ENCODE results near the gene GREB1L. TPM values are rescaled to one million over a fixed set of nuclear protein-coding genes. Genes with fewer than 3 reads are reported as not detected.

GREB1L gene
- polyA plus RNA-seq, 1 donor: 4.0 TPM

GRCh38 chr18:21449367-21450290, 207.6 kb downstream of the GREB1L start:
- DNase-seq: no peak

DNA sequence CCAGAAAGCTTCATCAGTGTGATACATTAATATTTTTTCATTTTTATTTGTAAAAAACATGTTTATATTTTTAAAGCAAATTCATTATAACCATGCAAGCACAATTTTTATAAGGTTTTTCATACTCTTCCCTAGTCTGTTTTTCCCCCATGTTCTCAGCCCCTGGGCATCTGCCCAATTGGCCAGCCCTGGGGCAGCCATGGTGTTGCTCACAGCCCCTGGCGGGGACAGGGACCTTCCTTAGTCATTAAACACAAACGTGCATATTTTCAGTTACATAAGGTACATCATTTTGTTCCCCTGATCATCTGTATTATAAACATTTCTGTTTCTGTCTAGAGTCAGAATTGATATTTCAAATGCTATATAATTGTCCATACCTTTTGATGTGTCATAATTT, 208.5 kb downstream of the GREB1L start:
- no peak for DNase-seq

- no peak for DNase-seq
These were observed 208.9 kb downstream of the GREB1L start for GRCh38 chr18:21450913-21451312.

GRCh38 chr18:21451851-21452250, 209.8 kb downstream of the GREB1L start:
- no peak for DNase-seq

- no peak for DNase-seq
These were observed 210.3 kb downstream of the GREB1L start for GRCh38 chr18:21452276-21452780.

DNA sequence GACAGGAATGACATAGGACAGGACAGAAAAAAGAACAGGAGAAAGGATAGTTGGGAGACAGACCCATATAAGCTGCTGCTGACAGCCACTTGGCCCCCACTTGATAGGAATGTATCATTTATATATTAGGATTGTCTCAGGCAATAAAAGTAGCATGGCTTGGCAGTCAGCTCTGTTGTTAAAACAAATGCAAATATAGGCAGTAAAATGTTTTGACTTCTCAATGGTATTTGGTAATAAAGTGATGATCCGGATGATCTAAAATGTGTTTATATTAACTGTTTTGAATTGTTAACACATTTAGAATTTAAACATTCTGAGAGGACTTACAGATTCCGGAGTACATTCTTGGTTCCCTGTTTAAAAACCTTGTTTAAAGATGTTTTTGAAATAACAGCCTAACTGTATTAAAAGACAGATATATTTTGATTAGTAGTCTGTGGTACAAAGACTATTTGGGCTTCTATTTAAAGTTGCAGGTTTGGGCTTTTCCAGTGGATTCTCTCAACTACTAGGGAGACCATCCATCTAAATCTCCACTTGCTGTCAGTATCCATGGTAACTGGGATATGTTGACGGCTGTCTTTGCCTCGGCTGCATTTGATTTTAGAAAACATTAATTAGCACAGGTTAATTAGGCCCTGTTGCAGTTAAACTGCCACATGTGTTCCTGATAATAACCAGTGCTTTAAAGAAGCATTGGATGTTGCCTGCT, 210.9 kb downstream of the GREB1L start:
- no peak for DNase-seq

- DNase-seq: no peak
These were observed 211.5 kb downstream of the GREB1L start for GRCh38 chr18:21453511-21453901.

GRCh38 chr18:21454725-21455124, 212.7 kb downstream of the GREB1L start:
- DNase-seq: no peak

DNA sequence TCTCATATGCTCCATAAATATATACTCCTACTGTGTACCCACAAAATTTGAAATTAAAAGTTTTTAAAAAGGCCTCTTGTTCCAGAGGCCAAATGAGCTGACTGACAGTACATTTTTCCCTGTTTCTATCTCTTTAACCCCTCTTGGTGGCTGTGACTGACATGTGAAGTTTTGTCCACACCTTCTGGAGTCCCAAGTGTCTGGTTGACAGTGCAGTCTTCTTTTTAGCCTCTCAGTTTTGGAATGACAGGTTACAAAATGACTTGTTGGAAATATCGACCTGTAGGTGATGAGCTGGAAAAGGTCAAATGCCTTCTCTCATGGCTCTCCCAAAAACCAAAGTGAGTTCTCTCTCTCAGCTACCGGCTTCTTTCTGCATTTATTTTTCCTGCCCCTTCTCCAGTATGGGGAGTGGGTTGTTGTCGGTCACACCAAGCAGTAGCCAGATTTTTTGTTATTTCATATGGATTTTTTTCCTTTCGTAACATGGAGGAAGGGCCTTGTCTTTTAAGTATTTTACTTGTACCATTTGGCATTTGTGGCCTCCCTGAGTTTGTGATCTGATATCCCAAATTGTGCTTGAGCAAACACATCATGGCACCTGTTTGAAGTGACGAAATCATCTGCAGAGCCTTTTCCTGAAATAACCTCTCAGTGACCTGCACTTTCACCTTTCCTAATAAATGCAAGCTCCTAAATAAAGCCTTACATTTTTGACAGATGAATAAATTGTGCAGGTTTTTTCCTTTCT, 214.6 kb downstream of the GREB1L start:
- DNase-seq: no peak

- no peak for DNase-seq
These were observed 215.1 kb downstream of the GREB1L start for GRCh38 chr18:21457179-21457535.

DNA sequence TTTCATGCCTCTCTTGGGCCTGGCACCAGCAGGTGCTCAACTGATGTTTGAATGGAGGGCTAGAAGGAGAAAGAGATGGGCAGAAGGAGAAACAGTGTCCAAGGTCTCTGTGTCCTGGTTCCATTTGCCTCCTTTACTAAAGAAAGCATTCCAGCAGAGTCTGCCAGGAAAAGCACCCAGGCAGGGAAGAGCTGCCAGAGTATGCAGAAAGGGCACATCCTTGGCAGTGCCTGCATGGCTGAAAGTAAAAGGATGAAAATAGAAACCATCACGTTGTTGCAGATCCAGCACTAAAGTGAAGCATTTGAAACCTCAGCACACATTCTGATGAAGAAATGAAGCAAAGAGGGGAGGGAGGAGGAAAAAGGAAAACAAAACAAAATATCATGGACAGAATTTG, 216.3 kb downstream of the GREB1L start:
- DNase-seq: no peak

GRCh38 chr18:21458788-21459187, 216.8 kb downstream of the GREB1L start:
- no peak for DNase-seq

GRCh38 chr18:21459706-21460286, 217.8 kb downstream of the GREB1L start:
- DNase-seq: no peak

DNA sequence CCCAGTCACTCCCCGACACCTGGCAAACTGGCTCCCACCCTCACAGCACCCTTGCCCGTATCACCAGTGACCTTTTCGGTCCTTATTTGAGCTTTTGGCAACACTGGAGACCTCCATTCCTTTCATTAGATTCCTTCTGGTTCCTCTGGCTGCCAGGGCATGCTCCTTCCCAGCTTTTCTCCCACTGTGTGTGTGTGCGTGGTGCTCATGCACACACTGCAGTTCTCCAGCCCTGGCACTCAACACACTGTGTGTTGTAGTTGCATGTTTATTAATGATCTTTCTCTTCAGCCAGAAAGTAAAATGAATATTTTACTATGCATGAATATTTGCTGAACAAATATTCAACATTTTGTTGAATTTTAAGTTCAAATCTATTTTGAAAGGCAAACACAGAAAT, 219.4 kb downstream of the GREB1L start:
- no peak for DNase-seq

GRCh38 chr18:21463718-21464117, 221.7 kb downstream of the GREB1L start:
- no peak for DNase-seq

DNA sequence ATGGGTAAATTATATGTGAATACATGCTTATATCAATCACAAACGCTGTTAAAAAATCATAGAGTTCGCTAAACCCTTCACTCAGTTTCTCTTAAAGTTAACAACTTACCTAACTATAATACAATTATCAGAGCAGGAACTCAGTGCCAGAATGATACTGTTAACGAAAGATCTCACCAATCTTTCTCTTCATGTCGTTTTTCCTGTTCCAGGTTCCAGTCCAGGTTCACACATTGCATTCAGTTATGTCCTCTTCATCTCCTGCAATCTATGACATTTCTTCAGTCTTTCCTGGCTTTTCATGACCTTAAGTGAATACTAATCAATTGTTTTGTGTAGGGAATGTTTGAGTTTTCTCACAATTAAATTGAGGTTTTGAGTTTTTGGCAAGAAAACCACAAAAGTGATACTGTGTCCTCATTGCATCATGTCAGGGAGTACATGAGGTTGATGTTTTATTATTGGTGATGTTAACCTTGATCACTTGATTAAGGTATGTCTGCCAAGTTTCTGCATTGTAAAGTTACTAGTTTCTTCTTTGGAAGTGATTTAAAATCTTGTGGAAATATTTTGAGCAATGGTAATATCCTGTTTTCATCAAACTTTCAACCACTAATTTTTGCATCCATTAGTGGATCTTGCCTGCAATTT, 226.6 kb downstream of the GREB1L start:
- DNase-seq: no peak

GRCh38 chr18:21472741-21473140, 230.7 kb downstream of the GREB1L start:
- peak; percentile 36 for DNase-seq

DNA sequence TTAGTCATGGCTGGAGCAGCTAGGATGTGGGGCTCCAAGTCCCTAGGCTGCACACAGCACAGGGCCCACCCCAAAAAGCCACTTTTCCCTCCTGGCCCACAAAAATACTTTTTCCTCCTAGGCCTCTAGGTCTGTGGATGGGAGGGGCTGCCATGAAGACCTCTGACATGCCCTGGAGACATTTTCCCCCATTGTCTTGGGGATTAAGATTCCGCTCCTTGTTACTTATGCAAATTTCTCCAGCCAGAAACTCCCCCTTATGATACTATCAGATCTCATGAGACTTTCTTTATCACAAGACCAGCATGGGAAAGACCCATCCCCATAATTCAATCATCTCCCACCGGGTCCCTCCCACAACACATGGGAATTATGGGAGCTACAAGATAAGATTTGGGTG, 232.6 kb downstream of the GREB1L start:
- DNase-seq: no peak

- no peak for DNase-seq
These were observed 237.7 kb downstream of the GREB1L start for GRCh38 chr18:21479721-21480120.

- DNase-seq: no peak
These were observed 239.7 kb downstream of the GREB1L start for GRCh38 chr18:21481739-21482138.

- no peak for DNase-seq
These were observed 241.0 kb downstream of the GREB1L start for GRCh38 chr18:21483051-21483450.
